ENCODE results near the gene RIMS3.
"Not testable (repeated sequence)": the region's sequence is repeated elsewhere in the genome, so short reads cannot be mapped to it uniquely, and the experiment has no call there.

Gene RIMS3

DNA sequence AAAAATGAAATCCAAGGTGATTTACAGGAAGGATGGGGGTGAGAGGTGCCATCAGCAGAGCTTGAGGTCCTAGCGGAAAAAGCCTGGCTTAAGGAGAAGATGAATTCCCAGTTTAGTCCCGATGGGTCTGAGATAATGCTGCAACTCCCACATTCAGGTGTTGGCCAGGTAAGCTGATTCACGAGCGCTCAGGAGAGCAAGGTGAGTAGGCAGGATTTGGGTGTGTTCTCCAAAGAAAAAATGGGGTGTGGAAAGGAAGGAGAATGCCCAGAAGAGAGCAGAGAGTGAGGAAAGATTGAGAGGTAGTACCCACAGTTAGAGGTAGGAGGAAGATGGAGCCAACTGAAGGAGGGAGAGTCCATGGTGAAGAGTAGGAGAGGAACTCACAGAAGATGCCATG lies 12.5 kb downstream of the RIMS3 start:
- DNase-seq, result no peak

DNA sequence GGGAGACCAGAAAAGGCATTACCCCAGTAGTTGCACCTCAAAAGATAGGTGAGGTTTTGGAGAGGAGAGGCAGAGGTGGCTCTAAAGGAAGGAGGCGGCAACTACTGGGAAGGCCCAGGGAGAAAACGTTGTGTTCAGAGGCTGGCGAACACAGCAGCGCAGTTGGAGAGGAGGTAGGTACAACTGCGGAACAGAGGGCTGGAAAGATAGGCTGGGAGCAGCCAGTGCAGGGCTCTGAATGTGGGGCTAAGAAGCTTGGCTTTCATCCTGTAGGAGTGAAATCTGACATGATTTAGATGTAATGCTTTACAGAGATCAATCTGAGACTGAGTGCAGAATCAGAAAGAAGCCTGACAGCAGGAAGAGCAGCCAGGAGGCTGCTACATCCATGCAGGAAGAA lies 13.0 kb downstream of the RIMS3 start:
- DNase-seq, result no peak

DNA sequence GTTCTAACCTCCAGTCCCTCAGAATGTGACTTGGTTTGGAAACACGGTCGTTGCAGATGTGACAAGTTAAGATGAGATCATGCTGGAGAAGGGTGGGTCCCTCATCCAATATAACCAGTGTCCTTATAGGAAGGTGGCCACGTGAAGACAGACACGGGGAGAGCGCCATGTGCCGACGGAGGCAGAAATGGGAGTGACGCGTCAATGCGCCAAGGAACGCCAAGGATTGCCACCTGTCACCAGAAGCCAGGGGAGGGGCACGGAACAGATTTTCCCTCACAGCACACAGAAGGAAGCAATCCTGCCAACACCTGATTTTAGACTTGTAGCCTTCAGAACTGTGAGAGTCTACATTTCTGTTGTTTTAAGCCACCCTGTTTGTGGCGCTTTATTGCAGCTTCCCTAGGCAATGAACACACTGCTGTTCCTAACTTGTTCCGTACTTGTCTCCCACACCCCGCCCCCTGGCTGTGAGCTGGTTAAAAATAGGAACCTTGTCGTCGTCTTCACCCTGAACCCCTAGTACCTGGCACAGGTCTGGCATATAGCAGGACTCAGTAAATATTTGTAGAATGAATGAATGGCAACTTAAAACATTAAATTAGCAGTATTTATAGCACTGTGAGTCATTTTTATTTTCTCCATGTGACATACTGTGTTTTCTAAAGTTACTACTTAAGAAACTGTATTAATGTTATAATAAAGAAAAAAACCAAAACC lies 14.2 kb downstream of the RIMS3 start:
- no peak for DNase-seq

DNA sequence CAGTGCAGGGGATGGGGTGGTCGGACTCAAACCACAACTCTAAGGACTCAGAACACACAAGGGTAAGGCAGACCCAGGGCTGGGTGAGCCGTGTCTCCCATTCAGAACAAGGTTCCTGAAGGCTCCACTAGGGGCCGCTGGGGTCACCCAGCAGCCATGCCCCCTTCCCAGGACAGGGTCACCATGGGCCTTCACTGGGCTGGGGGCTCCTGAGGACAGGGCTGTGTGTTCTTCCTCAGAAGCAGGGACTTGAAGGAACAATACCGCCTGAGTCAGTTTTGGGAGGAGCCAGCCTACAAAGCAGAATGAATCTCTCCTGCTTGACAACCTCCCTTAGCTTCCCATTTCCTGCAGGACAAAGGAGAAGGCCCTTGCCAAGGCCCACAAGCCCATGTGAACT lies 15.4 kb downstream of the RIMS3 start:
- no peak for DNase-seq

- DNase-seq, result no peak
These were observed 15.9 kb downstream of the RIMS3 start for GRCh38 chr1:40649592-40649930.

- DNase-seq, result no peak
These were observed 16.4 kb downstream of the RIMS3 start for GRCh38 chr1:40648928-40649591.

- no peak for DNase-seq
These were observed 17.3 kb downstream of the RIMS3 start for GRCh38 chr1:40648200-40648599.

DNA sequence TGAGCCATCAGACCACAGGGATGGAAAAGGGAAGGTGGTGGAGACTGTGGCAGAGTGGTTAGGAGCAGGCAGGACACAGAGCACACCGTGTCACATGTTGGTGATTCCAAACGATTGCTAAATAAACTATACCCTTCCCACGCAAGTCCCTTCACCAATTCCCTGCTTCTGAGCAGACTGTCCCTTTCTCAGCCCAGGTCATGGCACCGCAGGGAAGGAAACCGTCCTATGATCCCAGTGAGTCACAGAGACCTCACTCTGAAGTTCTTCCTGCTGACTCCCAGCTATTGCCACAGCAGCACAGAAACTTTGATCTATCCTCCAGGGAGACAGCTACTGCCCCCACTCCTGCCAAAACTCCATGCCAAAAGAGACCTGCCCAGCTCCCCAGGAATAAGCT lies 19.2 kb downstream of the RIMS3 start:
- no peak for DNase-seq

DNA sequence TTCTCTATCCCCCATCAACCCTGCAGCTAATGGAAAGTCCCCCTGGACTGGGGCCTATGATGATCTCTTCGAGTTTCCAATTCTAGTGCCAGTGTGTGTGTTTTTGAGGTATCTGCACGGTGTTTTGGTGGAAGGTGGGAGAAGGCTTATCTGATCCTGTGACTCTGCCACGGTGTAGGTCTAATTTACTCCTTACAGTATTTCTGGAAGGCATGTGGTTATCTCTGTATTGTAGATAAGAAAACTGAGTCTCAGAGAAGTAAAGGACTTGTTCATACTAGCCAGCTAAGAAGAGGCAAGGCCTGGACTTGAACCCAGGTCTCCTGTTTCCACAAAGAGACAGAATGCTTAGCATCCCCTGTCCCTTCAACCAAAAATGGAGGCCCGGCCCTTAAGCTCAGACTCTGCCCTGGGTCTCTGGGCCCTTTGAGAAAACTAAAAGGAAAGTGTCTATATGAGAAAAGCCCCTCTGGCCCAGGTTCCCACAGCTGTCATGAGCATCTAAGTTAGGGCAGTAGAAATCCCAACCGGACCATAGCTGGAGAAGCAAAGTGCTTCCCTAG lies 20.3 kb downstream of the RIMS3 start:
- no peak for DNase-seq

DNA sequence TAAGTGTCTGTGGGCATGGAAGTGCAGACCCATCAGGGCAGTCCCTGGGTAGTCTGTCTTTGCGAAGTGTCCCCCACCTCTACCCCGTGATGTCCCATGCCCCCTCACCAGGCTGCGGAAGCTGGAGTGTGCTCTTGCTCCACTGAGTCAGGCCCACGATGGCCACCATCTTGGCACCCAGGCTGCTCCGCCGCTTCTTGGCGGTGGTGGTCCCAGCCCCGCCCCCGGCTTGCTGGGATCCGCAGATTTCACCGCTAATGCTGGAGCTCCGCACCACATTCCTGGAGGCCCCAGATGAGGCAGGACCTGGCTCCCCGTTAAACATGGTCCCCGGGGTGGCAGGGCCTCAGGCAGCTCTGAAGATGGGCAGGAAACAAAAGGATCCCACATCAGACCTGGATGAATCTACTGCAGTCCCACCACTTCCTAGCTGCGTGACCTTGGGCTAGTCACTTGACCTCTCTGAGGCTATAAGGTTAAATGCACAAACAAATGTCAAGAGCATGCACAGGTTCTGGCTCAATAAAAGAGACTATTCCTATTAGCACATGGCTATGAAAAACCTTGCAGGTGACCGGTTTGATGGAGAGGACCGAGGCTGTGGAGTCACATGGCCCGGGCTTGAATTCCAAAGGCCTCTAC lies 23.8 kb downstream of the RIMS3 start:
- DNase-seq, result no peak

DNA sequence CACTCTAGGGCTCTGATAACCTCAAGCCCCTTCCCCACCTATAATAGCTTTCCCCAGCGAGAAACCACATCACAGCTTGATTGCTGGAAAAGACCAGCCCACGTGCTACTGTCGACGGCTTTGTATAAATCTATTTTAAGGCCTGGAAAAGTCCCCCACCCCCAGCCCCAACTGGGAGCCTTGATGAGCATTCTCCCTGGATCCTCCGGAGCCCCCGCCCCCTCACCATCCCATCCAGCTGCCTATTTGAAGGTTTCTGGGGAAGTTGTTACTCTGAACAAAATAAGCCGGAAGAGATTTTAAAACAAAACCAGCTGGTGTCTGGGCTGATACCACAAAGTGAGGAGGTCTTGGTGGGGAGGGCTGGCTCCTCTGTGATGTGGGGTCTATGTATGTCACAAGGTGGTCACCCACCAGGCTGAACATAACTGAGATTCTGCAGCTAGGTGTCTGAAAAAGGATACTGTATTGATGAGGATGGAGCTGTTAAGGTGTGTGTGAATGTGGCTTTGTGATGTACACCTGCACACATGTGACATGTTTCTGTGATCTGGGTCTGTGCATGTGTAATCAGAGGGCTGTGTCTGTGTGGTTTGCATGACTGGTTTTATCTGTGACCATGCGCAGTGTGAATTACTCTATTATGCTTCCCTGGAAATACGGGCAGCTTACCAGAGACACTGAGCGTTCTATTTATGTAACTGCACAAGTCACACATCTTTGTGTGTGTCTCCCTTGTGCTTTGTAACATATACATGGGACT lies 25.0 kb downstream of the RIMS3 start:
- DNase-seq, result no peak

GRCh38 chr1:40638097-40639036 lies 27.1 kb downstream of the RIMS3 start:
- no peak for DNase-seq

GRCh38 chr1:40637470-40638007 lies 27.9 kb downstream of the RIMS3 start:
- no peak for DNase-seq

DNA sequence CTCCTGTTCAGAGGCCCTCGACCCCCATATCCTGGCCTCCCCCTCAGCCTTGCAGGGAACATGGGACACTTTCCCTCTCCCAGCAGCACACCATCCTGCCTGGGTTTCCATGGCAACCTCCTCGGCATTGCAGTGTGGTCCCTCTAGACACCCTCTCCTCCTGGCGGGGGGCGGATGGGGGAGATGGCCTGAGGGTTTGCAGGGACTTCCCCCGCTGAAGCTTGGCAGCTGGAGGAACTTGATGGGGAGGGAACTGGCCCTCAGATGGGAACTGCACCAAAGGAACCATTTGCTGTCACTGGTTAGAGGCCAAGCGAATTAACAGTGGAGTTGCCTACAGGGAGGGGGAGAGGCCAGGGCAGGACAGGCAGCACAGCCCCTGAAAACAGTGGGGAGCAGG lies 28.7 kb downstream of the RIMS3 start:
- no peak for DNase-seq

DNA sequence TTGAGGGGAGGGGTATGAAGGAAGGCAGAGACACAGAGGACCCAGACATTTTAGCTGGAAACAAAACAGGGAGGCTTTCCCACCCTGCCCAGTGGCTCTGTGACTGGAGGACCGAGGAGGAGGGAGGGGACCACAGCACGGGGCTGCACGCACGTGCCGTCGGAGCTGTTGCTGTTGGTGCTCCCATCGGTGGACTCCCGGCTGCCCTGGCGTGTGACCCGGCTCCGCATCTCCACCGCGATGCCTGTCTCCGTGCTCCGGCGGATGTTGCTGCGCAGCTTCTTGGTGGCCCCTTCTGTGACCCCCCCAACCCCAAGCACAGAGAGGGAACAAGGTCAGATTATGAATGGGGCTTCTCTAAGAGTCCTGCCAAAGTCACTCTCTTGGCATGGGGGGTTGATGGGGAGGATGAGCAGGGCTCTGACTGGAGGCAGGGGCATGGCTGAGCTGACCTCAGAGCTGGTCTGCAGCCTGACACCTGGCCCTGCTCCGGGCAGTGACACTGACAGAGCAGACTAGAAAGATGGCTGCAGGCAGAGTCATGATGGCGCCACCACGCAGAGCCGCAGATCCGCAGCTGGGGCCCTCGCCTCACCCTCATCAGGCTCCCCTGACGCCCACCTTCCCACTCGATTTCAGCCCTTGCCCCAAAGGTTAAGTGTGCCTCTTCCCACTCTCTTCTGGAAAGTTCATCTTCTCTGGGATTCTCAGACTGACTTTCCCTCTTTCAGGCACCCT lies 29.6 kb downstream of the RIMS3 start:
- DNase-seq, result no peak

GRCh38 chr1:40634901-40635655 lies 30.4 kb downstream of the RIMS3 start:
- DNase-seq, result no peak

GRCh38 chr1:40633931-40634376 lies 31.5 kb downstream of the RIMS3 start:
- no peak for DNase-seq

DNA sequence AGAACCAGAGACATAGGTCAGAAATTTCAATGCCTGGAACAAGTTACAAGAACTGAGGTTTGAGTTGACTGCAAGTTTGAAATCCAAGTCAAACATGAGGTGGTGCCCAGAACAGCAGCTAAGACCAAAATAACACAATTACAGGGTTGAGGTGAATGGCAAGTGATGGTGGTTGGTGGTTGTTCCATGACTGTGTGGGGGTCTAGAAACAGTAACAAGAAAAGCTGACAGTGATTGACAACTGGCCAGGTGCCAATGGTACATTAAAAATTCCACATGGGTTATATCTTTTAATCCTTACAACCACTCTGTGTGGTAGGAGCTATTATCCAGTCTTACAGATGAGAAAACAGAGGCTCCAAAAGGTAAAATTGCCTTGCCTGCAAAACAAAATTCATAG lies 32.0 kb downstream of the RIMS3 start:
- no peak for DNase-seq

DNA sequence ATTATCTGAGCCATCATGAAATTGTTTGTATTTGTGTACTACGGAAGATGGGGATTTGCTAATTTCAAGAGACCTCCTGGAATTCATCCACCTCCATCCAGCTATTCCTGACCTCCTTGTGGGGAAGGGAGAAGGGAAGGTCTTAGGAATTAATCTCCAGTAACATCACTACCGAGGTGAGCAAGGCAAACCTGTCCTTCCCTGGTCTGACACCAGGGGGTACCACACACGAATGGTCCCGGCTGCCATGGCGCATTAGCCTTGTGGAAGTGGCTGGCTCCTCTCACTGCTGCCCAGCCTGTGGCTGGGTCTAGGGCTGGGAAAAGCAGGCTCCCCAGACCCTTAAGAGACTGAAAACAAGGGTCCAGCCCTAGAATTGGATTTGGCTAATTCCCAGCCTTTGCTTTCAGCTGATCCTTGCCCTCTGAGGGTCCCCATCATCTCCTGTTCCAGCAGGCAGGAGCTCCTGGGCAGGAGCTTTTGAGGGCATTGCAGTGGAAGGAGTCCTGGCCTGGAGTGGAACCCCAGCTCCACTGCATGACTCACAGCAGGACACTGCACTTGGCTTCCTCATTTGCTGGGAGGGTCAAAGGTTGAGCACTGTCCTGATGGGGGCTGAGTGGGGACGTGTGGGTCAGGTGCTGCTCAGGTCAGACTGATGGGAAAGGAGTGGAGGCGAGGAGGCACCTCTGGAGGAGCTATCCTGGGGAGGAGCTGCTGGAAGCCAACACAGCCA lies 34.8 kb downstream of the RIMS3 start:
- no peak for DNase-seq

GRCh38 chr1:40629546-40629945 lies 35.9 kb downstream of the RIMS3 start:
- not testable (repeated sequence) for DNase-seq

All from cortex of kidney (tissue), 1 donor.